GM12878 (cell line): Measurements from ENCODE around the gene INO80E. TPM values are rescaled to one million over a fixed set of nuclear protein-coding genes. Genes with fewer than 3 reads are reported as not detected.

ENCODE experiments used
- BCL3 ChIP-seq: IDR thresholded peaks from 2 replicates; pipeline ENCODE4 v1.6.1; 2011; ENCODE audit warnings: borderline replicate concordance, low read depth, mild to moderate bottlenecking, moderate library complexity, low read length; ENCODE audit not compliant: insufficient read depth, poor library complexity, severe bottlenecking
- BRCA1 ChIP-seq: IDR thresholded peaks from 2 replicates; pipeline ENCODE4 v1.6.1; 2011; ENCODE audit warnings: low read depth, low read length, improper control_type of control experiment
- EP300 ChIP-seq, 2 experiments: fragments of 150-350 bp in 1 of 2; IDR thresholded peaks; 2 replicates each; pipeline ENCODE4 v1.6.1; 2011 to 2012; ENCODE audit warnings: low read depth in 2 of 2, low read length in 2 of 2, borderline replicate concordance in 1 of 2, improper control_type of control experiment in 1 of 2, inconsistent platforms in 1 of 2; ENCODE audit not compliant: control insufficient read depth in 1 of 2
- FOXM1 ChIP-seq: IDR thresholded peaks from 2 replicates; pipeline ENCODE4 v1.6.1; 2012; ENCODE audit warnings: low read depth, mild to moderate bottlenecking, inconsistent platforms, low read length, moderate library complexity
- GABPA ChIP-seq: IDR thresholded peaks from 2 replicates; pipeline ENCODE4 v1.6.1; 2014; ENCODE audit warnings: antibody characterized with exemption, low read depth, mild to moderate bottlenecking, inconsistent platforms
- HCFC1 ChIP-seq: fragments of 150-350 bp; IDR thresholded peaks from 2 replicates; pipeline ENCODE4 v1.6.1; 2014; ENCODE audit warnings: low read length
- HSF1 ChIP-seq: fragments of 150-350 bp; IDR thresholded peaks from 2 replicates; pipeline ENCODE4 v1.6.1; 2014; ENCODE audit warnings: mild to moderate bottlenecking, low read depth, low read length
- NBN ChIP-seq: fragments of 450-650 bp; IDR thresholded peaks from 2 replicates; pipeline ENCODE4 v1.6.1; 2016
- NFIC ChIP-seq: IDR thresholded peaks from 2 replicates; pipeline ENCODE4 v1.6.1; 2012; ENCODE audit warnings: low read depth, mild to moderate bottlenecking, inconsistent platforms, low read length, moderate library complexity
- NFXL1 ChIP-seq: fragments of 450-650 bp; IDR thresholded peaks from 2 replicates; pipeline ENCODE4 v1.6.1; 2017; ENCODE audit warnings: antibody characterized with exemption, mild to moderate bottlenecking, borderline replicate concordance
- NFYA ChIP-seq: IDR thresholded peaks from 2 replicates; pipeline ENCODE4 v1.6.1; 2011; ENCODE audit warnings: low read depth, mild to moderate bottlenecking, low read length, improper control_type of control experiment, borderline replicate concordance
- NR2C1 ChIP-seq: fragments of 450-650 bp; IDR thresholded peaks from 2 replicates; pipeline ENCODE4 v1.6.1; 2017; ENCODE audit warnings: antibody characterized with exemption, mild to moderate bottlenecking, moderate library complexity
- POLR2AphosphoS2 ChIP-seq: IDR thresholded peaks from 2 replicates; pipeline ENCODE4 v1.6.1; 2011; ENCODE audit warnings: low read depth, mild to moderate bottlenecking, low read length, improper control_type of control experiment, moderate library complexity
- RBBP5 ChIP-seq: fragments of 200-600 bp; sonication (generic); conservative IDR thresholded peaks from 2 replicates; pipeline ENCODE4 v1.6.1; 2016
- TCF3 ChIP-seq: IDR thresholded peaks from 2 replicates; pipeline ENCODE4 v1.6.1; 2012; ENCODE audit warnings: low read depth, mild to moderate bottlenecking, low read length, borderline replicate concordance; ENCODE audit not compliant: insufficient read depth
- TCF7 ChIP-seq: IDR thresholded peaks from 2 replicates; pipeline ENCODE4 v1.6.1; 2014; ENCODE audit warnings: antibody characterized with exemption, borderline replicate concordance
- ZBED1 ChIP-seq: IDR thresholded peaks from 2 replicates; pipeline ENCODE4 v1.6.1; 2016; ENCODE audit warnings: borderline replicate concordance
- ZNF217 ChIP-seq: fragments of 450-650 bp; IDR thresholded peaks from 2 replicates; pipeline ENCODE4 v1.6.1; 2017; ENCODE audit warnings: antibody characterized with exemption, mild to moderate bottlenecking
- ZSCAN29 ChIP-seq: fragments of 450-650 bp; IDR thresholded peaks from 2 replicates; pipeline ENCODE4 v1.6.1; 2017; ENCODE audit warnings: mild to moderate bottlenecking, moderate library complexity
- ZZZ3 ChIP-seq: IDR thresholded peaks from 2 replicates; pipeline ENCODE4 v1.6.1; 2011; ENCODE audit warnings: low read depth; ENCODE audit not compliant: control insufficient read depth, insufficient read length
- polyA plus RNA-seq, 11 experiments: library from polyadenylated mRNA; depleted of rRNA in 4 of 11; unstranded in 6 of 11; stranded (reverse) in 5 of 11; fragments of >200 nt; fragmentation: Nextera tagmentation in 4 of 11; fragmentation: Illumina TruSeq in 1 of 11; extraction: Ambion mirVana in 4 of 11; extraction: Trizol in 1 of 11; gene quantifications; 1 replicate in 1 of 11; 2 replicates in 10 of 11; pipeline versions ENCODE4 v1.2.1 to v1.2.3, GENCODE V29; 2011 to 2016; ENCODE audit warnings: inconsistent platforms in 2 of 11, missing spikeins in 2 of 11, low read depth in 1 of 11
- total RNA-seq, 4 experiments: library from RNA; depleted of rRNA in 3 of 4; stranded (reverse); fragments of >200 nt in 3 of 4; fragmentation: Illumina TruSeq in 1 of 4; extraction: Trizol in 1 of 4; gene quantifications; 2 replicates each; pipeline versions ENCODE4 v1.2.1 to v1.2.3, GENCODE V29; 2013 to 2021
- TF ChIP-seq, protein P1 (sequence below): fragments of 450-650 bp; conservative IDR thresholded peaks from 2 replicates; pipeline ENCODE4 v1.6.1; 2017; ENCODE audit warnings: mild to moderate bottlenecking, moderate library complexity
- TF ChIP-seq, protein P2 (sequence below): fragments of 450-650 bp; IDR thresholded peaks from 2 replicates; pipeline ENCODE4 v1.6.1; 2017; ENCODE audit warnings: antibody characterized with exemption, mild to moderate bottlenecking, moderate library complexity

Gene INO80E
- total and polyA plus RNA-seq, 10 of the 15 experiments (the other 5 are each of a cell fraction or from before 2014, with no cell fraction given) = 0.39 to 74.0 (median 33.0) TPM

DNA sequence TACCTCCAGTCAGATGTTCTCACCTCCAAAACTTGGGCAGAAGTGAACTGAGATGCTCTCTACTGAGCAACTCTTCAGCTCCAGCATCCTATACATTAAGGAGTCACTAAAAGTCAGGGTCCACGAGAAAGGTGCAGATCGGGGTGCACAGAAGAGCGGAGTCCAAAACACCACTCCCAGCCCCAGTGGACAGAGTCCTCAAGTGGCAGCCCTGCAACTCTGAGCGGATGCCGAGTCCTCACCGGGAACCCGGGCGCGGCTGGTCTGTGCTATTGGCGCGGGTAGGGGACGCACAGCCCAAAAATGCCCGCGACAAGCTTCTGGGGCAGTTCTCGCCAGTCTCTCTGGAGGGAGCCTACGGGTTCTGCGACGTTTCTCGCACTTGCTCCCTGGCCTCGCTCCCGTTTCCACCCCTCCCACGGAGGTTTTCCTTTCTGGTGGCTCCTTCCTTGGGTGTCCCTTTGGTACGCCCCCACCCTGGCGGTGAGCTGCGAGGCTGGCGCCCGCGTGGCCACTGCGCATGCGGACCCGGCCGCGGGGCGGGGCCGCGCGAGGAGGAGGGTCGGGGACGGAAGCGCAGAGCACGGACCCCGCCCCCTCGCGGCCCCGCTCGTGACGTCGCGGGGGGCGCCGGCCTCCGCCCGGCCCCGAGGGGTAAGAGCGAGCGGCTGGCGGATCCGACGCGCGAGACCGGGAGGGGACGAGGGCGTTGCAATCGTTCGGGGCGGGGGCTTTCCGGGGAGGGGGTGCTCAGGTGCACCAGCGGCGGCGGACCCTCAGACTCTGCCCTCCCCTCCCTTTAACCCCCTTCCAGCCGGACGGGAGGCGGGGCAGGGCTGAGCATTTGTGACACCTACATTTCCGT is 34.3 kb upstream of the INO80E start, which contains the start of gene TMEM219 (continued):
- TF ChIP-seq TCF3 = no peak
- no peak for TF ChIP-seq ZNF217
- no peak for TF ChIP-seq NFIC
- TF ChIP-seq, protein P1, sequence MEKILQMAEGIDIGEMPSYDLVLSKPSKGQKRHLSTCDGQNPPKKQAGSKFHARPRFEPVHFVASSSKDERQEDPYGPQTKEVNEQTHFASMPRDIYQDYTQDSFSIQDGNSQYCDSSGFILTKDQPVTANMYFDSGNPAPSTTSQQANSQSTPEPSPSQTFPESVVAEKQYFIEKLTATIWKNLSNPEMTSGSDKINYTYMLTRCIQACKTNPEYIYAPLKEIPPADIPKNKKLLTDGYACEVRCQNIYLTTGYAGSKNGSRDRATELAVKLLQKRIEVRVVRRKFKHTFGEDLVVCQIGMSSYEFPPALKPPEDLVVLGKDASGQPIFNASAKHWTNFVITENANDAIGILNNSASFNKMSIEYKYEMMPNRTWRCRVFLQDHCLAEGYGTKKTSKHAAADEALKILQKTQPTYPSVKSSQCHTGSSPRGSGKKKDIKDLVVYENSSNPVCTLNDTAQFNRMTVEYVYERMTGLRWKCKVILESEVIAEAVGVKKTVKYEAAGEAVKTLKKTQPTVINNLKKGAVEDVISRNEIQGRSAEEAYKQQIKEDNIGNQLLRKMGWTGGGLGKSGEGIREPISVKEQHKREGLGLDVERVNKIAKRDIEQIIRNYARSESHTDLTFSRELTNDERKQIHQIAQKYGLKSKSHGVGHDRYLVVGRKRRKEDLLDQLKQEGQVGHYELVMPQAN = 0 out of 2 replicates have a peak, but pooled peaks have one; percentile 73
- TF ChIP-seq ZSCAN29 = no peak
- TF ChIP-seq BRCA1 = no peak
- no peak for TF ChIP-seq POLR2AphosphoS2
- TF ChIP-seq EP300 (IDR thresholded peaks at IDR 0.05; ENCODE audit: borderline replicate concordance in 1 of 2, control insufficient read depth in 1 of 2, low read depth in 2 of 2, low read length in 2 of 2) = no peak
- TF ChIP-seq NR2C1 = peak; percentile 24; the same call in 1 of the 2 replicates
- TF ChIP-seq GABPA = no peak
- TF ChIP-seq TCF7 = no peak
- TF ChIP-seq NFYA = no peak
- TF ChIP-seq ZZZ3 = no peak
- TF ChIP-seq NBN = no peak
- TF ChIP-seq, protein P2, sequence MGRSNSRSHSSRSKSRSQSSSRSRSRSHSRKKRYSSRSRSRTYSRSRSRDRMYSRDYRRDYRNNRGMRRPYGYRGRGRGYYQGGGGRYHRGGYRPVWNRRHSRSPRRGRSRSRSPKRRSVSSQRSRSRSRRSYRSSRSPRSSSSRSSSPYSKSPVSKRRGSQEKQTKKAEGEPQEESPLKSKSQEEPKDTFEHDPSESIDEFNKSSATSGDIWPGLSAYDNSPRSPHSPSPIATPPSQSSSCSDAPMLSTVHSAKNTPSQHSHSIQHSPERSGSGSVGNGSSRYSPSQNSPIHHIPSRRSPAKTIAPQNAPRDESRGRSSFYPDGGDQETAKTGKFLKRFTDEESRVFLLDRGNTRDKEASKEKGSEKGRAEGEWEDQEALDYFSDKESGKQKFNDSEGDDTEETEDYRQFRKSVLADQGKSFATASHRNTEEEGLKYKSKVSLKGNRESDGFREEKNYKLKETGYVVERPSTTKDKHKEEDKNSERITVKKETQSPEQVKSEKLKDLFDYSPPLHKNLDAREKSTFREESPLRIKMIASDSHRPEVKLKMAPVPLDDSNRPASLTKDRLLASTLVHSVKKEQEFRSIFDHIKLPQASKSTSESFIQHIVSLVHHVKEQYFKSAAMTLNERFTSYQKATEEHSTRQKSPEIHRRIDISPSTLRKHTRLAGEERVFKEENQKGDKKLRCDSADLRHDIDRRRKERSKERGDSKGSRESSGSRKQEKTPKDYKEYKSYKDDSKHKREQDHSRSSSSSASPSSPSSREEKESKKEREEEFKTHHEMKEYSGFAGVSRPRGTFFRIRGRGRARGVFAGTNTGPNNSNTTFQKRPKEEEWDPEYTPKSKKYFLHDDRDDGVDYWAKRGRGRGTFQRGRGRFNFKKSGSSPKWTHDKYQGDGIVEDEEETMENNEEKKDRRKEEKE = peak; percentile 90
- TF ChIP-seq NFXL1 = no peak
- no peak for TF ChIP-seq RBBP5
- TF ChIP-seq BCL3 = no peak
- no peak for TF ChIP-seq FOXM1
- TF ChIP-seq HCFC1 = peak; percentile 27; the same call in 1 of the 2 replicates
- TF ChIP-seq ZBED1 = no peak
- no peak for TF ChIP-seq HSF1
